ENCODE results near the gene TNFRSF1A. TPM values are rescaled to one million over a fixed set of nuclear protein-coding genes. Genes with fewer than 3 reads are reported as not detected.
"Not testable (repeated sequence)": the region's sequence is repeated elsewhere in the genome, so short reads cannot be mapped to it uniquely, and the experiment has no call there.

TNFRSF1A gene
- total RNA-seq, 1 donor, result 217 TPM

DNA sequence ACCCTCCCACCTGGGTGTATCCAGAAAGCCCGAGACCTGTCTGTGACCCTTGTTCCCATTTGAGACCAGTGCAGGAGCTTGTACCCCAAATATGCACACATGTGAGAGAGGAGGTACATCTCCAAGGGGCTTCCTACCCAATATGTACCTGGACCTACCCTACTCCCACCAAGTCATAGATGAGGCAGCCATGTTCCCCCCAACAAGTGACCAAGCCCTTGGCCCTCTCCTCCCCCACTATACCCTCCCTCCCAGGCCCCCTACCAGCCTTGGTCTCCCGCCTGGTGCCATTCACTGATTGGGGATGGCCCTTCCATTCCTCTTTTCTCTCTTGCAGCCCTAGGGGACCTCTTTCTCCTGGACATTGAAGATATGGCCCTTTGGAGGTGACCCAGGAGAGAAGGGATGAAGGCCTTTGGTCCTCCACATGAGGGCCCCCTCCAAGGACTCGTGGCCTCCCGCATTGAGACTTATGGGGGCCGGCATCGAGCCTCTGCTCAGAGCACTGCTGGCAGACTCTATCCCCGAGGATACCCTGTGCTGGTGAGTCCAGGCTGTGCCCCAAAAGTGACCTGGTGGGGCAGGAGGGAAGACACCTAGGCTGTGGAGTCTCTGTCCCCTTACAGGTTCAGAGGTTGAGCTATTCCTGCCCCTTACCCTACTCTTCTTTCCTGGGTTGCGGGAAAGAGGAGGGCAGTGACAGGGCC lies 29.9 kb downstream of the TNFRSF1A start:
- DNase-seq (ENCODE audit: low read depth in 2 of 3, low spot score in 2 of 3), result no peak

DNA sequence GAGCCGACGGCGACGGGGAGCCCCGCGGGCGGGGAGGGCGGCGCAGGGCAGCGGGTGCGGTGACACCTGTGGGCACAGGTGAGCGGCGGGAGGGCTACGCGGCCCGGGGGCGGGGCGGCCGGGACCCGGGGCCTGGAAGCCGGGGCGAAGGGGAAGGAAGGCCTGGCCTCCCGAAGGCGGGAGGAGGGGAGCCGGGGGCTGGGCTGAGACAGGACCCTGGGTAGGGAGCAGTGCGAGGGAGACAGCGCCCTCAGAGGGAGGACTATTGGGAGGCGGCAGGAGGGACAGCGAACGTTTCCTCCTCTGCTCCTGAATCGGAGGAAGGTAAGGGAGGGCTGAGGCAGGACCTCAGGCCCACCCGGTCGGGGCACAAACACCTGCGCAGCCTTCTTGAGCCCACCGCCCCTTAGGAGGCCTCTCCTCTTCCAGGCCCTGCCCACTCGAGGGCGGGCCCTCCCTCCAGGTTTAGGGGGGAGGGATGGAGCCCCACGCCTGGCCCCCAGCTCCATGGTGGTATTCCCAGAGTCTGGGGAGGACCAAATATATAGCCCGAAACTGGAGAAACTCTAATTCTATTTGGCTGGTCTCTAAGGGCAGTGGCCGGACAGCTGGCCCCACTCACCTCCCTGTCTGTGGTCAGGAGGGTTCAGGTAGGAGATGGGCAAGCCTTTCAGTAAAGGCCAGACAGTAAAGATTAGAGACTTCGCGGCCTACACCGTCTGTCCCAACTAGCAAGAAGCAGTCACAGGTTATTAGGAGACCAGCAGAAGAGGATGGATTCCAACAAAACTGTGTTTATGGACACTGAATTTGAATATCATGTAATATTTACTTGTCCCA lies 30.9 kb downstream of the TNFRSF1A start:
- DNase-seq (ENCODE audit: low read depth in 2 of 3, low spot score in 2 of 3), result no peak

DNA sequence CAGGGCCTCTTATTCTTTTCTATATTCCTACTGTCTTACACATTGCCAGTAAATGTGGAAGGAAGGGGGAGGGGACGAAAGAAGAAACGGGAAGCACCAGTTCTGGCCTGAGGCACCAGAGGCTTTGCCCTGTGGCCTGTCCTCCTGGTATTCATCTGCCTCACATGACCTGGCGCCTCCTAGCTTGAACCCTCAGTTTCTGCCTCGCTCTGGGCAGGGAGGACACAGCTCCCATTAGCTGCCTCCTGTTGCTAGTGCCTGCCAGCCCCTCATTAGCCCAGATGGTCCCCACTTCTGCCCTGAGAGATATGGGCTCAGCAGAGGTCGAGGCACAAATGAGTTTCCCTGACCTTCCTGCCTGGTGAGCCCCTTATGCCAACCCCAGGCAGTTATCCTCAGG lies 34.3 kb downstream of the TNFRSF1A start:
- DNase-seq (ENCODE audit: low read depth in 2 of 3, low spot score in 2 of 3), result no peak

DNA sequence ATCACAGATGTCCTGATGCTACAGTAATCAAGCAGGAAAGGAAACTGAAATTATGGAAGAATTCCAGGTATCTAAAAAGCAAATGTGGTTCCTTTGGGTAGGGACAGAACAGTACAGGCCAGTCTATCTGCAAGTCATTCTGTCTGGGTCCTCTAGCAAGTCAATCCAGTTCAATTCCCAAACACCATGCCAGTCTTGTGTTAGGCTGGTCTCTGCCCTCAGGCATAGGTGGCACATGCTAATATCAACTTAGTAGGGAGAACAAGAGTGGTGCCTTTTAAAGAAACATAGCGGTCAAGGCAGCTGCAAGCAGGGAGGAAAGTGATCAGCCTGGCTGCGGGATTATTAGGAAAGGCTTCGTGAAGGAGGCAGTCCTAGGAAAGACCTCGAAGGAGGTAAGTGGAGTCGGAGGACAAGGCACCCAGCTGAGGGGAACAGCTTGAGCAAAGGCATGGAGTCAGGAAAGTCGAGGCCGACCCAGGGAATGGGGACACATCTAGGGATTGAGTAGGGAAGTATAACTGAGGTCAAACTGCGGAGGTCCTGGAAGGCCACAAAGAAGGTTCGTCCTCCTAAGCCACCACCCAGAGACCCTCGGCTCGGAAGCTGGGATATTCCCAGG lies 35.2 kb downstream of the TNFRSF1A start:
- DNase-seq (ENCODE audit: low read depth in 2 of 3, low spot score in 2 of 3), result no peak

DNA sequence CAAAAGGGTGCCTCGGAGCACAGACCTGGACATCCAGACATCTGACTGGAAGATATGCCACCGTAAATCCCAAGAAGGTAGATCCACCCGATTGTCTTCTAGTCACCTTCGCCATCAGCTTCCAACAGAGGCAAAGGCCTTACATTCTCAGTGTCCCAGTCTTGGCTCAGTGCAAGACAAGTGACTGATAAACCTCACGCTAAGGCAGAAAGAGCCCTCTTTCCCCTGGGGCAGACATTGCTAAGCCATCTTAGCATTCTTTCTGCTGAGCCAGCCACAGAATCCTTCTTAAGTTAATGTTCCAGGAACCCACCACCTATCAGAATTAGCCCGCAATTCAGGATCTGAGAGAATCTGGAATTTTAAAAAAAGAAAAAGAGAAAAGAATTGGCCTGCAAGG lies 35.7 kb downstream of the TNFRSF1A start:
- no peak for DNase-seq (ENCODE audit: low read depth in 2 of 3, low spot score in 2 of 3)

DNA sequence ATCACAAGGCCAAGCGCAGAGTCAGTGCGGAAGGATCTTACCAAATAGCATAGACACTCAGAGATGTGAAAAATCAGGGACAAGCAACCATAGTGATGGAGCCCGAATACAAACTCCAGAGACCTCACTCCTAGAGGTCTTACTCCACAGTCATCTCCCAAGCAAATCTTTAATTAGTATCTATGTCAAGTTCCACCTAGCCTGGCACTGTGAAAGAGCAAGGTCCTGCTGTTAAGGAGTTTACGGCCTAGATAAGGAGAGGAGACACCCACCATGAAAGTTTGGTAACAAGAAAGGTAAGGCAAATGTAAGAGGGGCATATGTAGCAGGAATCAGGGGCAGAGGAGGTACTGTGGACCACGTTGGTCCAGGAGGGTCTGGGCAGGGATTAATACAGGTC lies 38.8 kb downstream of the TNFRSF1A start:
- no peak for DNase-seq (ENCODE audit: low read depth in 2 of 3, low spot score in 2 of 3)

DNA sequence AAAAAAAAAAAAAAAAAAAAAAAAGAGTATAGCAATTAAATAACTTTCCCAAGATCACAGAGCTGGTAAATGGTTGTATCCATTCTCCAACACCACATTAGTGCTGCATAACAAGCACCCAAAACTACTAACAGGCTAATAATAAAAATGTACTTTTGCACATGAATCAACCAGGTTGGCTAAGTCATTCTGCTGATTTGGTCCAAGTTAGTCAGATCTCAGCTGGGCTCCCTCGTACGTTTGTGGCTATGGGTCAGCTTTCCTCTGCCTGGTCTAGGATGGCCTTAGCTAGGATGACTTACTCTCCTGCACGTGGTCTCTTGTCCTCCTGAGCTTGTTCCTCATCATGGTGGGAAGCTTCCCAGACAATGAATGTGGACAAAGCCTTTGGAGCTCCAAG lies 39.3 kb downstream of the TNFRSF1A start:
- no peak for DNase-seq (ENCODE audit: low read depth in 2 of 3, low spot score in 2 of 3)

DNA sequence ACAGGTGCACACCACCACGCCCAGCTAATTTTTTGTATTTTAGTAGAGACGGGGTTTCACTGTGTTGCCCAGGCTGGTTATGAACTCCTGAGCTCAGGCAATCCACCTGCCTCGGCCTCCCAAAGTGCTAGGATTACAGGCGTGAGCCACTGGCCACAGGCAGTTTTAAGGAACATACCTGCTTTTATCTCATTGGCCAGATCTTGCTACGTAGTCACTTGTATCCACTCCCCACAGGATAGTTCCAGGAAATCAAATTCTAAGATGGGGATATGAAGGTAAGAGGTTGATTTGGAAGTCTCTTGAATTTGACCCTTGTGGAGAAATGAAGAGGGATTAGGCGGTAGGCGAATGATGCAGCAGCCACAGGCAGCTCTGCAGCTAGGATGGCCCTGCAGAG lies 40.2 kb downstream of the TNFRSF1A start:
- DNase-seq (ENCODE audit: low read depth in 2 of 3, low spot score in 2 of 3), result no peak

DNA sequence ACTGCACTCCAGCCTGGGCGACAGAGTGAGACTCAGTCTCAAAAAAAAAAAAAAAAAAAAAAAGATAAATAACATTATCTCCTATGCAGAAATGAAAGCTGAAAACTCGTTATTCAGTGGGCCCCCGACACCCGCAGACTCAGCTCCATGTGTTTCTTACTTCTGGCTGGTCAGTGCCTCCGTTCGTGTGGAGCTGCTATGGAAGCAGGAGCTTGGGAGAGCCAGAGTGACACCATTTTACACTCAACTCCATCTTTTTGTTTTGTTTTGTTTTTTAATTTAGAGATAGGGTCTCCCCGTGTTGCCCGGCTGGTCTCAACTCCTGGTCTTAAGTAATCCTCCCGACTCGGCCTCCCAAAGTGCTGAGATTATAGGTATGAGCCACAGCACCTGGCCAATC lies 44.7 kb downstream of the TNFRSF1A start:
- no peak for DNase-seq (ENCODE audit: low read depth in 2 of 3, low spot score in 2 of 3)

DNA sequence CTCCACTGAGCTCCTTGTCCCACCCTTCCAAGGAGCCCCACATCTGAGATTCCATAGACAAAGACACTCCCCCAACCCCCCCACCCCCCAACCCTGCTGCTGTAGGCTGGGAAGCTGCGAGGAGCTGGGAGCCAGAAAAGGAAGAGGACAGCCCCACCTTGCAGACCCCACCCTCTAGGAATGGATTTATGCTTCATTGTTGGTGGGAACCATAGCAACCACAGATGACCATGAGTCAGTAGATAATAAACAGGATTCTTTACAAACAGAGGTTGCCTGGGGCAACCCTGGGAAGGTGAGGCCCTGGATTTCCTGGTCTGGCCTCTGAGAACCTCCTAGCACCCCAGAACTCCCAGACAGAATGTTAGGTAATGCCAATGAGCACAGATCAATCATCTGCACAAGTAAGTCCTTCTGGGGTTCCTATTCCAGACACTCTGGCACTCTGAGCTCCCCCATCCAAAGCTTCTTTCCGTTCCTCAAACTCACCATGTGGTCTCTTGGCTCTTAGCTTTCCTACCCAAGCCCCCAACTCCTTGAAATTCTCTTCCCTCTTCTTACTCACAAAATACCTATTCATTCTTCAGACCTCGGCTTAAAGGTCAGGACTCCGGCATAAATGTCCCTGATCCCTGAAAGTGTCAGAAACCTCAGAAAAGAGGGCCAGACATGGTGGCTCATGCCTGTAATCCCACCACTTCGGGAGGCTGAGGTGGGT lies 46.6 kb downstream of the TNFRSF1A start:
- peak in 2 of 3 donors; percentile 87 to 90 for DNase-seq (ENCODE audit: low read depth in 2 of 3, low spot score in 2 of 3)

DNA sequence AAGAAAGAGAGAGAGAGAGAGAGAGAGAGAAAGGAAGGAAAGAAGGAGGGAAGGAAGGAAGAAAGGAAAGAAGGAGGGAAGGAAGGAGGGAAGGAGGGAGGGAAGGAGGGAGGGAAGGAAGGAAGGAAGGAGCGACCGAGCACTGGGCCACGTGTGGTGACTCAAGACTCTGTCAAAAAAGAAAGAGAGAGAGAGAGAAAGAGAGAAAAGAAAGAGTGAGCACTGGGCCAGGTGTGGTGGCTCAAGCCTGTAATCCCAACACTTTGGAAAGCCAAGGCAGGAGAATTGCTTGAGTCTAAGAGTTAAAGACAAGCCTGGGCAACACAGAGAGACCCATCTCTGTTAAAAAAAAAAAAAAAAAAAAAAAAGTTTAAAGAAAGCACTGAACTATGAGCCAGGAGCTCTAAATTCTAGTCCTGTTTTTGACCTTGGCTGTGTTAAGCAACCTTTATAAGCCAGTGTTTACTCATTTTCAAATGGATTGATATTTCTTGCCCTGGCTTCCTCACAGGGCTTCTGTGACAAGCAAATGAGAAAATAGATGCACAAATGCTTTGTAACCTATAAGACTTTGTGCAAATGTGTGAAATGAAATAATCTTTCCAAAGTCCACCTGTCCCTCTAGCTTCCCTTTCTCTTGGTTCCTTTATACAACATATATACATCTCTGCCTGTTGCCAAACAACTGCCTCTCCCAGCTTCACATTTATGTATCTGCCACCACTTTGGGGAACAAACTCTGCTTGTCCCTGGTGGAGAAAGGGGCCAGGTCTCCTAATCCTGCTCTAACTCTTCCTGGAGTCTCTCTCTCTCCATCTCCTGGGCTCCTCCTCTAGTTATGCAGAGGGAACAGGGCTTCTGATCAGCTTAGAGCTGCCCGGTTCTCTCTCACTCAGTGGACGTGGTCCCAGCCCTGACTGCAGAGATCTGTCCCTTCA lies 47.5 kb downstream of the TNFRSF1A start:
- peak in 2 of 3 donors; percentile 40 to 54 for DNase-seq (ENCODE audit: low read depth in 2 of 3, low spot score in 2 of 3)

DNA sequence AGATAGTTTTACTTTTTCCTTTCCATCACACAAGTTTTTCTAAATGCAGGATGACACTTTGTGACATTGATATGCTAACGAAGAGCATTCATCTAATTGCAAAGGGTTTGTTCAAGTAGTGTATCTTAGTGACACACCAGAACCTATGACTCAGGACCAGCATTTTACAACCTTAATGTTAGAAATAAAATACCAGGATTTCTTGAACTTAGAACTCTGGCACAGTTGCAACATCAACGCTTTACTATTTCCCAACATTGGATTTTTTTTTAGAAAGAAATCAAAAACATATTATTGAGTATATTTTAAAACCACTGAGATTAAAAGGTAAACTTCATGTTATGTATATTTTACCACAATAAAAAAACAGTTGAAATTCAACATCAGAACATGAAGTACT lies 49.3 kb downstream of the TNFRSF1A start:
- DNase-seq (ENCODE audit: low read depth in 2 of 3, low spot score in 2 of 3), result no peak

DNA sequence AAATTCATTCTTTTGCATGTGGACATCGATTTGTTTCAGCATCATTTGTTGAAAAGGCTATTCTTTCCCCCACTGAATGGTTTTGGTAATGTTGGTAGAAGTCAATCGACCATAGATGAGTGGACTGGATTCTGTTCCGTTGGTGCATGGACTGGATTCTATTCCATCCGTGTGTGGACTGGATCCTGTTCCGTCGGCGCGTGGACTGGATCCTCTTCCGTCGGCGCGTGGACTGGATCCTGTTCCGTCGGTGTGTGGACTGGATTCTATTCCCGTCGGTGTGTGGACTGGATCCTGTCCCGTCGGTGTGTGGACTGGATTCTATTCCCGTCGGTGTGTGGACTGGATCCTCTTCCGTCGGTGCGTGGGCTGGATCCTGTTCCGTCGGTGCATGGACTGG lies 52.0 kb downstream of the TNFRSF1A start:
- not testable (repeated sequence) for DNase-seq (ENCODE audit: low read depth in 2 of 3, low spot score in 2 of 3)

DNA sequence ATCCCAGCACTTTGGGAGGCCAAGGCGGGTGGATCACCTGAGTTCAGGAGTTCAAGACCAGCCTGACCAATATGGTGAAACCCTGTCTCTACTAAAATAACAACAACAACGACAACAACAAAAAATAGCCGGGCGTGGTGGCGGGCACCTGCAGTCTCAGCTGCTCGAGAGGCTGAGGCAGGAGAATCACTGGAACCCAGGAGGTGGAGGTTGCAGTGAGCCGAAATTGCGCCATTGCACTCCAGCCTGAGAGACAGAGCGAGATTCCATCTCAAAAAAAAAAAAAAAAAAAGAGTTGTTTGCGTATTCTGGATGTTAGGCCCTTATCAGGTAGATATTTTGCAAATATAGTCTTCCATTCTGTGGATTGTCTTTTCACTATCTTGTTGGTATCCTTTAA lies 52.8 kb downstream of the TNFRSF1A start:
- not testable (repeated sequence) for DNase-seq (ENCODE audit: low read depth in 2 of 3, low spot score in 2 of 3)

DNA sequence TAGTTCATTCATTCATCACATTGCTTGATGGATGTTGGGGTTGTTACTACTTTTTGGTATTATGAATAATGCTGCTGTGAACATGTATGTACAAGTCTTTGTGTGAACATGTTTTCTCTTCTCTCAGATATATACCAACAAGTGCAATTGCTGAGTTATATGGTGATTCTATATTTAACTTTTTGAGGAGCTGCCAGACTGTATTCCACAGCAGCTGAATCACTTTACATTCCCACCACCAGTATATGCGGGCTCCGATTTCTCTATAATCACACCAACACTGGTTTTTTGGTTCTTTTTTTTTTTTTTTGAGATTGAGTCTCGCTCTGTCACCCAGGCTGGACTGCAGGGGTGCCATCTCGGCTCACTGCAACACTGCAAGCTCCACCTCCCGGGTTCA lies 53.6 kb downstream of the TNFRSF1A start:
- DNase-seq (ENCODE audit: low read depth in 2 of 3, low spot score in 2 of 3), result no peak

DNA sequence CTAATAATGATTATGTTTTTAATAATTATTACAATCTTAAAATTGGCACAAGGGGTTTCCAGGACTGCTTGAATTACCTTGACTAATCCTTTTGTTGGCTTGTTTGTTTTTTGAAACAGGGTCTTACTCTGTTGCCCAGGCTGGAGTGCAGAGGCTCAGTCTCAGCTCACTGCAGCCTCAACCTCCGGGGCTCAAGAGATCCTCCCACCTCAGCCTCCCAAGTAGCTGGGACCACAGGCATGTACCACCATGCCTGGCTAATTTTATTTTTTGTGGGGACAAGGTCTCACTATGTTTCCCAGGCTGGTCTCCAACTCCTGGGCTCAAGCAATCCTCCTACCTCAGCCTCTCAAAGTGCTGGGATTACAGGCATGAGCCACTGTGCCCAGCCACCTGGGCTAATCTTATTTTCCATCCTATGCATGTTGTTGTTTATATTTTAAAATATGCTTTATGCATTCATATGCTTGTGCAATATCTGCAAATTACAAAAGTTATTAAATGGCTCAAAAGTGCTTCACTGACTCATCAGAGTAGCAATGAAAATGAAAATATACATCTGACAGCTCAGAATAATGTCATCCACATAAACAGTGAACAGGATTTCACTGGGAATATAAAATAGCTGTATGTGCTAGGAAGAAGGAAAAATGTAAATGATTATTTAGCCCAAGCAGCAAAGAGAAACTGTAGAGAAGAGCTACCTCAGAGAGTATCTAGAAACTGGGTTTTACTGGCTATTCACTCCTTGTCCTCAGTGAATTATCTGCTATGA lies 56.2 kb downstream of the TNFRSF1A start:
- DNase-seq (ENCODE audit: low read depth in 2 of 3, low spot score in 2 of 3), result no peak

DNA sequence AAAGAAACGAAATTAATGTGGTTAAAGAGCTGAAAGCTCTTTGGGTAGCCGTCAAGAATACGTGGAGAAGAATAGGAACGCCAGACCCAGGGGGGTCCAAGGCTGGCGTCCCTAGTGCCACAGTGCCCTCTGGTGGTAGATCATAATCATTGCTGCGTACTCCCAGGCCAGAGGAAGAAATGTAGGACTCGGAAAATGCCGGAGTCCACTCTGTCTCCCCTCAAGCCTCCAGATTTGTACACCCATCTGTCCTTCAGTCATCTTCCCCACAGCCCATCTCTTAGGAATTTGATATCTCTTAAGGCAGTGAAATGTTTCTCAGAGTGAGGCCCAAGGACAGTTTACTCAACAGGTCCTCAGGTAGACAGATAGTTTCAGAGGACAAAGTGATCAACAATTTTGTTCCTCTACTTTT lies 56.8 kb downstream of the TNFRSF1A start:
- DNase-seq (ENCODE audit: low read depth in 2 of 3, low spot score in 2 of 3), result peak; percentile 47 to 77 (median 64)

DNA sequence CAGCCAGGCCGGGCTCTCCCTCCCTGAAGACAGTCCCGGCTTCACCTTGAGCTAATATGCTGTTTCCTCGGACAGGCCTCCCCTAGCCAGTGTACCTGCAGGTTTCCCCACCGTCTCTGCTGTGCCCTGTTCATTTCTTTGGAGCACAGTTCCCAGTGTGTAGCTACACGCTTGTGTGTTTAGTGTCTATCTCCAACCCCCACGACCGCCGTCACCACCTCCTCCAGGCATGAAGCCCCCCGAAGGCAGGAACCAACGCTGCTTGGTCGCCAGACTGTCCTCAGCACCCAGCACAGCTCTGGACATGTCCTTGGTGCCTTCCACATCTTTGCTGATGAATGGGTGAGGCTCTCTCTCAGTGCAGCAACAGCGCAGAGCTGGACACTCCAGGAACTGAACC lies 57.6 kb downstream of the TNFRSF1A start:
- DNase-seq (ENCODE audit: low read depth in 2 of 3, low spot score in 2 of 3), result no peak

DNA sequence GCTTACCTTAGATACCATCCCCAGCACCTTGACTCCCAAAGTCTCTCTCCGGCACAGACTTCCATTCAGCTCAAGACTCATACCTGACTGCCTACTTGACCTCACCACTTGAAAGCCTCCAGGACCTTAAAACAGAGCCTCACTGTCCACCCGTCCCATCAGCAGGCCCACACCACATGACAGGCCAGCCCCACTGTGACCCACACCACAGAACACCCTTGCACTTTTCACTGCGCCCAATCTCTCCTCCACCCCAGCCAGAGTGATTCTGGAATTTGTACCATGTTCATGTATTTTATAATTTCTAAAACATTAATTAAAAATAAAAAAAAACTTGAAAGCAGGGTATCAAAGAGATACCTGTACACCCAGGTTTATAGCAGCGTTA lies 59.4 kb downstream of the TNFRSF1A start:
- DNase-seq (ENCODE audit: low read depth in 2 of 3, low spot score in 2 of 3), result no peak
